Pancreas (tissue), 10 donors: ENCODE measurements around the gene HOOK2. TPM values are rescaled to one million over a fixed set of nuclear protein-coding genes. Genes with fewer than 3 reads are reported as not detected.
A peak's percentile ranks its signal among the peaks of the same experiment; 100 is the strongest.

ENCODE experiments used
- ATAC-seq, 4 donors: fragments of 200-7000 bp; cut with Tn5 transposase; one replicate each; pipeline versions ENCODE4 v1.8.0 to v1.9.1; 2020; ENCODE audit warnings: mild to moderate bottlenecking in 4 of 4, moderate library complexity in 4 of 4
- DNase-seq, 6 donors: peaks; one replicate each; pipeline ENCODE4 v3.0.0-alpha.2; 2020
- FAIRE-seq: peaks from 2 replicates; lab custom pipeline; 2012; peaks lifted over from hg19 to GRCh38; lab: Jason Lieb, UNC
- H3K27ac ChIP-seq, 4 donors: fragments of 200-600 bp; sonication (generic); 1 replicate in 3 of 4; 2 replicates in 1 of 4; pipeline versions ENCODE4 v1.5.0 to v1.8.0; 2020
- H3K27me3 ChIP-seq, 4 donors: fragments of 200-600 bp; one replicate each; pipeline ENCODE4 v1.8.0; 2021
- H3K36me3 ChIP-seq, 3 donors: fragments of 200-600 bp; sonication (generic) in 1 of 3; one replicate each; pipeline versions ENCODE4 v1.5.0 to v1.8.0; 2020 to 2021
- H3K4me1 ChIP-seq, 3 donors: fragments of 200-600 bp; one replicate each; pipeline ENCODE4 v1.8.0; 2021
- H3K4me3 ChIP-seq, 4 donors: fragments of 200-600 bp; sonication (generic) in 2 of 4; one replicate each; pipeline versions ENCODE4 v1.5.0 to v1.8.0; 2020 to 2021
- H3K9me3 ChIP-seq, 4 donors: fragments of 200-600 bp; one replicate each; pipeline ENCODE4 v1.8.0; 2021
- WGBS, 2 donors: extraction: QIAGEN DNeasy Blood & Tissue Kit; methylation state at CpG; one replicate each; pipeline ENCODE4 v1.1.7; 2013; 5-methylcytosine and 5-hydroxymethylcytosine counted together
- intact Hi-C, 3 donors: fragments of 100-400 bp; cut with DNase I; formaldehyde crosslinking; loops; one replicate each; pipeline versions ENCODE4 v1.11.1 to v1.14.2; 2022
- polyA plus RNA-seq, 2 donors: library from polyadenylated mRNA; stranded (reverse); fragments of 200-250 nt; gene quantifications; one replicate each; pipeline ENCODE4 v1.2.3, GENCODE V29; 2013
- total RNA-seq, 6 donors: library from RNA; stranded (reverse); fragmentation: NEBNext Ultra II Directional in 4 of 6; extraction: Animal tissue kit (Norgen Biotek cat#: 25700) in 4 of 6; gene quantifications; one replicate each; pipeline versions ENCODE4 v1.2.1 to v1.2.4, GENCODE V29; 2021 to 2023
- TF ChIP-seq, protein P1 (sequence below), 4 donors: fragments of 200-600 bp; sonication (generic) in 3 of 4; IDR thresholded peaks; one replicate each; pipeline versions ENCODE4 v1.5.0 to v1.8.0; 2021; ENCODE audit warnings: antibody characterized with exemption in 4 of 4
- donor health status: healthy with polysubstance abuse.
- donor health status: DM: no; HTN: no; CAD: no; lungs with moderate emphysema.
- donor health status: DM: no; HTN: no; CAD: no.
- donor health status: control.
- donor health status: control.
- donor health status: Bipolar disorder and iron deficiency.
- donor health status: DM: yes; HTN: yes; CAD: no.
- donor health status: DM: no; HTN: no; CAD: no.
- donor health status: DM: no; HTN: no; CAD: no.
- donor health status: DM: yes; HTN: yes; CAD: no.

Gene HOOK2
- total and polyA plus RNA-seq, 8 donors = 37.7 to 300 (median 53.0) TPM

DNA sequence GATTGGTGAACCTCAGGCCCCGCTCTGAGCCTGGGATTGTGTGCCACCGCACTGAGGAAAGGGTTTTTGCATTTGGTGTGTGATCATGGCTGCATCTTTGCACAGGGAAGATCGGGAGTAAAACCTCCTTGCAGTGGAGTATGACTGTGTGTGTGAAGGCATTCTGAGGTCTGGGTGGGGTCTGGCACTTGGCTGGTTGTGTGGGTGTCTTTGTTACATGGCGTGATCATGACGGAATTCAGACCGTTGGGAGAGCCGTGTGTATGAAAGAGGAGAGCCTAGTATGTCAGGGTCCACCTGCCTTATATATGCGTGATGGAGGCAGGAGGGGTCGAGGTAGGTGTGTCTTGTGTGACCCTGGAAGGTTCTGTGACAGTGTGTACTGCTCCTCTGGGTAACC, 24.5 kb downstream of the HOOK2 start:
- Histone ChIP-seq H3K4me1 (no peaks in the 10 kb centered on the region), H3K36me3 (peaks cover 0 to 17% (median 2%) of the 10 kb centered on the region in 3 donors), H3K4me3 (no peak overlapping the region), H3K27me3 (no peaks in the 10 kb centered on the region), H3K9me3 (no peaks in the 10 kb centered on the region), H3K27ac (no peak overlapping the region)
- FAIRE-seq = no peak
- TF ChIP-seq, protein P1, sequence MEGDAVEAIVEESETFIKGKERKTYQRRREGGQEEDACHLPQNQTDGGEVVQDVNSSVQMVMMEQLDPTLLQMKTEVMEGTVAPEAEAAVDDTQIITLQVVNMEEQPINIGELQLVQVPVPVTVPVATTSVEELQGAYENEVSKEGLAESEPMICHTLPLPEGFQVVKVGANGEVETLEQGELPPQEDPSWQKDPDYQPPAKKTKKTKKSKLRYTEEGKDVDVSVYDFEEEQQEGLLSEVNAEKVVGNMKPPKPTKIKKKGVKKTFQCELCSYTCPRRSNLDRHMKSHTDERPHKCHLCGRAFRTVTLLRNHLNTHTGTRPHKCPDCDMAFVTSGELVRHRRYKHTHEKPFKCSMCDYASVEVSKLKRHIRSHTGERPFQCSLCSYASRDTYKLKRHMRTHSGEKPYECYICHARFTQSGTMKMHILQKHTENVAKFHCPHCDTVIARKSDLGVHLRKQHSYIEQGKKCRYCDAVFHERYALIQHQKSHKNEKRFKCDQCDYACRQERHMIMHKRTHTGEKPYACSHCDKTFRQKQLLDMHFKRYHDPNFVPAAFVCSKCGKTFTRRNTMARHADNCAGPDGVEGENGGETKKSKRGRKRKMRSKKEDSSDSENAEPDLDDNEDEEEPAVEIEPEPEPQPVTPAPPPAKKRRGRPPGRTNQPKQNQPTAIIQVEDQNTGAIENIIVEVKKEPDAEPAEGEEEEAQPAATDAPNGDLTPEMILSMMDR (IDR thresholded peaks at IDR 0.05) = no peak
- DNase-seq = no peak
- intact Hi-C loops = loop anchor here in 1 of 3 donors (10.0 kb wide), 1 partner anchor 94 kb away; no protein-coding TSS in a partner anchor
- 43 to 53% methylated on average over 9 of the region's 9 CpGs for WGBS, 2 donors
- ATAC-seq = no peak

DNA sequence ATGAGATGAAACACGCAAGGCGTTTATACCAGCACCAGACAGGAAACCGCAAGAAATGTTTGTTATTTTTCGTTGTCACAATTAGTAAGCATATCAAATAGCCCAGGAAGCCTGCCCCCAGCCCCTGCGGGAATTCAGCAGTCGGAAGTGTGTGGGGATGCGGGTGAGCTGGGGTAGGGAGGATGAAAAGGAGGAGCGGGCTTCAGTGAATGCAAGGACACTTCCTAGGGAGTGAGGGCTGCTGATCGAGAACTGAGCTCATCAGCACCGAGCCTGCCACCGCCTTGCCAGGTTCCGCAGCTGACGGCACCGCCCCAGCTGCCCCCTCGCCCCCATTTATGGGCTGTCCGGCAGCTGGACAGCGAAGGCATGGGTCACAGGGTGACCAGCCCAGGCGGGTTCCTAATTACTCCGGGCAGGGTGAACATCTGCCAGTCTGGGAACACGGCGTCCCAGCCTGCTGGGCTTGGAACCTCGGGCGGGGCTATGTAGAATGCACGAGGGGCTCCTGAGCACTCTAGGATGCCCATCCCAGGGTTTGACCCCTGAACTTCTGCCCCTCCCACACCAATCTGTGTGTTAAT, 25.3 kb downstream of the HOOK2 start:
- ATAC-seq (no peak), FAIRE-seq (no peak), DNase-seq (no peak)
- H3K4me3 ChIP-seq = no peak overlapping the region
- TF ChIP-seq, protein P1 (IDR thresholded peaks at IDR 0.05) = no peak
- peaks cover 2 to 17% (median 3%) of the 10 kb centered on the region in 3 donors for H3K36me3 ChIP-seq
- no peak overlapping the region for H3K27ac ChIP-seq
- H3K27me3 ChIP-seq = no peaks in the 10 kb centered on the region
- intact Hi-C loops = loop anchor here in 1 of 3 donors (10.0 kb wide), 1 partner anchor 95 kb away; no protein-coding TSS in a partner anchor
- no peaks in the 10 kb centered on the region for H3K4me1 ChIP-seq
- 28 to 30% methylated on average over 23 to 24 of the region's 24 CpGs for WGBS, 2 donors
- H3K9me3 ChIP-seq = no peaks in the 10 kb centered on the region

GRCh38 chr19:12748489-12748888, 26.9 kb downstream of the HOOK2 start:
- Histone ChIP-seq H3K9me3 (no peaks in the 10 kb centered on the region), H3K4me3 (no peak overlapping the region), H3K36me3 (peaks cover 2 to 17% (median 3%) of the 10 kb centered on the region in 3 donors), H3K27me3 (no peaks in the 10 kb centered on the region), H3K27ac (no peak overlapping the region), H3K4me1 (no peaks in the 10 kb centered on the region)
- intact Hi-C loops = no loop called here
- ATAC-seq = peak in 1 of 4 donors; percentile 20
- WGBS, 2 donors = 60 to 72% methylated on average over 6 of the region's 6 CpGs
- no peak for DNase-seq
- TF ChIP-seq, protein P1 (IDR thresholded peaks at IDR 0.05) = no peak
- no peak for FAIRE-seq

- intact Hi-C loops = no loop called here
- Histone ChIP-seq H3K36me3 (peaks cover 2 to 17% (median 3%) of the 10 kb centered on the region in 3 donors), H3K9me3 (no peaks in the 10 kb centered on the region), H3K27me3 (no peaks in the 10 kb centered on the region), H3K4me3 (no peak overlapping the region), H3K27ac (no peak overlapping the region), H3K4me1 (no peaks in the 10 kb centered on the region)
- FAIRE-seq (no peak), ATAC-seq (no peak), DNase-seq (no peak)
- WGBS, 2 donors = 86 to 89% methylated on average over 22 of the region's 22 CpGs
- TF ChIP-seq, protein P1 (IDR thresholded peaks at IDR 0.05) = no peak
Measured at GRCh38 chr19:12745166-12745897, 30.0 kb downstream of the HOOK2 start.
